Measurements from ENCODE around the gene FCER1G.

FCER1G gene

GRCh38 chr1:161201836-161202712, 13.0 kb upstream of the FCER1G start, which contains the start of gene NDUFS2:
Gene NDUFS2 (plus strand): TSS chr1:161202367. CDS start chr1:161202386, 19 bp downstream.
- Histone ChIP-seq H3K36me3 (ENCODE audit: insufficient read depth, low read length) (peaks cover 39% of the 10 kb centered on the region), H3K9ac (ENCODE audit: insufficient read length) (peak within 1 kb of the TSS; percentile 98), H3K9me3 (ENCODE audit: low read depth, low read length) (no peaks in the 10 kb centered on the region), H3K27ac (peak within 1 kb of the TSS; percentile 99), H3K4me3 (peak within 1 kb of the TSS; percentile 91)
- peak; percentile 95 for DNase-seq (ENCODE audit: low read depth, low spot score)
- peak; percentile 87 for TF ChIP-seq POLR2AphosphoS5 (IDR thresholded peaks at IDR 0.05; ENCODE audit: borderline replicate concordance, low read depth, low read length)
- peak; percentile 99 for TF ChIP-seq FOXP2 (optimal IDR thresholded peaks at IDR 0.05; ENCODE audit: control extremely low read depth, extremely low read length, insufficient read depth)
- no peak for TF ChIP-seq EZH2 (IDR thresholded peaks at IDR 0.05)

DNA sequence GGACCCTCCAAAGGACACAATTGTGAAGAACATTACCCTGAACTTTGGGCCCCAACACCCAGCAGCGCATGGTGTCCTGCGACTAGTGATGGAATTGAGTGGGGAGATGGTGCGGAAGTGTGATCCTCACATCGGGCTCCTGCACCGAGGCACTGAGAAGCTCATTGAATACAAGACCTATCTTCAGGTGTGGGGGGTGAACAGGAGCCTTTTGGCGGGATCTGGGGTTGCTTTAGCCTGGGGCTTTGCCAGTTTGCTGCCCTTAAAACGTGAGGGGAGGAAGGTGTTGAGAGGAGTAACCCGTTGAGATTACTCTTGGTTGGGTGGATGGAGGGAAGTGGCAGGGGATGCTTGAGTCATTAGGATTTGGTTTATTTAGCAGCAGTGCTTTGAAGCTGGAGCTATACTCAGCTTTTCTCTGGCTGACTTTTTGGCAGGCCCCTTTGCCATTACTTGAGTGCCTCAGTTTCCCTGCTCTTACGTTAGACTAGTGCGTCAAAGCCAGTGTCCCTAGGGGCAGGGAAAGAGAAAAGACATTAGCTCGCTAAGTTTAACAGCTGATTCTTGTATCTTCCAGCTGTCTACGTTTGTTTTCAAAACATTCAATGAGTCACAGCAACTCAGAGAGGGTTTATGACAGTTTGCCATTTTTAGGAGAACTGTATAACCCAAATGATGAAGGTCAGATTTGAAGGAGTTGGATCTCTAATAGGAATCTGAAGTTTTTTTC, 8.5 kb upstream of the FCER1G start:
- Histone ChIP-seq H3K4me3 (no peak overlapping the region), H3K9me3 (ENCODE audit: low read depth, low read length) (no peaks in the 10 kb centered on the region), H3K9ac (ENCODE audit: insufficient read length) (no peak overlapping the region), H3K27ac (no peak overlapping the region), H3K36me3 (ENCODE audit: insufficient read depth, low read length) (peaks cover 73% of the 10 kb centered on the region)
- TF ChIP-seq FOXP2 (optimal IDR thresholded peaks at IDR 0.05; ENCODE audit: control extremely low read depth, extremely low read length, insufficient read depth), result no peak
- TF ChIP-seq POLR2AphosphoS5 (IDR thresholded peaks at IDR 0.05; ENCODE audit: borderline replicate concordance, low read depth, low read length), result no peak
- TF ChIP-seq EZH2 (IDR thresholded peaks at IDR 0.05), result no peak
- no peak for DNase-seq (ENCODE audit: low read depth, low spot score)

GRCh38 chr1:161207173-161207572, 7.9 kb upstream of the FCER1G start:
- no peak for DNase-seq (ENCODE audit: low read depth, low spot score)
- H3K9ac ChIP-seq (ENCODE audit: insufficient read length), result no peak overlapping the region
- H3K9me3 ChIP-seq (ENCODE audit: low read depth, low read length), result no peaks in the 10 kb centered on the region
- H3K27ac ChIP-seq, result no peak overlapping the region
- no peak for TF ChIP-seq POLR2AphosphoS5 (IDR thresholded peaks at IDR 0.05; ENCODE audit: borderline replicate concordance, low read depth, low read length)
- no peak for TF ChIP-seq EZH2 (IDR thresholded peaks at IDR 0.05)
- no peak for TF ChIP-seq FOXP2 (optimal IDR thresholded peaks at IDR 0.05; ENCODE audit: control extremely low read depth, extremely low read length, insufficient read depth)
- peaks cover 79% of the 10 kb centered on the region for H3K36me3 ChIP-seq (ENCODE audit: insufficient read depth, low read length)
- no peak overlapping the region for H3K4me3 ChIP-seq

DNA sequence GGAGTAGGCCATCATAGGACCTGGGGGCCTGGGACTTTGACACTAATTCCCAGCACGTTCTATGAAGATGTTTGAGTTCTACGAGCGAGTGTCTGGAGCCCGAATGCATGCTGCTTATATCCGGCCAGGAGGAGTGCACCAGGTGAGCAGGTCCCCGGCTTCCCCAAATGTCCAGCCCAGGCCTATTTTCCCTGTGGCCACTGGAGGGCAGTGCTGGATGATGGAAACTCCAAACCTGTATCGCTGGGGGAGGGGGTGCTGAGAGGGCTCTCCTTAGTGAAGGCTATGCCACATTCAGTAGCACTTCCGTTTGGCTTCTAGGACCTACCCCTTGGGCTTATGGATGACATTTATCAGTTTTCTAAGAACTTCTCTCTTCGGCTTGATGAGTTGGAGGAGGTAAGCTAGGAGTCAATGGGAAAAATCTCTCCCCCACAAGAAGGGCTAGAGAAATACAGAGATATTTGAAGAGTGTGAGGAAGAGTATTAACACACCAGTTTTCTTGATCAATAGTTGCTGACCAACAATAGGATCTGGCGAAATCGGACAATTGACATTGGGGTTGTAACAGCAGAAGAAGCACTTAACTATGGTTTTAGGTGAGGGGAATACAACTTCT, 5.2 kb upstream of the FCER1G start:
- DNase-seq (ENCODE audit: low read depth, low spot score), result no peak
- TF ChIP-seq FOXP2 (optimal IDR thresholded peaks at IDR 0.05; ENCODE audit: control extremely low read depth, extremely low read length, insufficient read depth) (no peak), POLR2AphosphoS5 (IDR thresholded peaks at IDR 0.05; ENCODE audit: borderline replicate concordance, low read depth, low read length) (no peak), EZH2 (IDR thresholded peaks at IDR 0.05) (no peak)
- Histone ChIP-seq H3K9me3 (ENCODE audit: low read depth, low read length) (no peaks in the 10 kb centered on the region), H3K4me3 (no peak overlapping the region), H3K36me3 (ENCODE audit: insufficient read depth, low read length) (peaks cover 85% of the 10 kb centered on the region), H3K9ac (ENCODE audit: insufficient read length) (no peak overlapping the region), H3K27ac (no peak overlapping the region)

DNA sequence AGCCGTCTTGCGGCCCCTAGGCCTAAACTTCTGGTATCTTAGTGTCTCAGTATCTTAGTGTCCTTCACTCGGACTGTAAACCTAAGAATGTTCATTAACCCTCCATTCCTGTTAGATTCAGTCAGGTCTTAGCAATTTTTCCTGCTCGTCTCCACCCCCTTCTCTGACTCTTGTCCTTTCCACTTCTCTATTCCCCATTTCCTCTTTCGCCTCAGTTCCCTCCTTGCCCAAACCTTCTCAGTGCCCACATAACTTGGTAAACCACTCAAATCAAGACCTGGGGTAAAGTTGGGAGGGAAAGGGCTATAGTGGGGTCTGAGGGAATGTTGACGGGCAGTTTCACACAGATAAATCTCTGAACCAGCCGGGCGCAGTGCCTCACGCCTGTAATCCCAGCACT, 726 bp upstream of the FCER1G start:
- Histone ChIP-seq H3K27ac (no peak overlapping the region), H3K4me3 (no peak overlapping the region), H3K36me3 (ENCODE audit: insufficient read depth, low read length) (peaks cover 56% of the 10 kb centered on the region), H3K9me3 (ENCODE audit: low read depth, low read length) (no peaks in the 10 kb centered on the region), H3K9ac (ENCODE audit: insufficient read length) (no peak overlapping the region)
- TF ChIP-seq EZH2 (IDR thresholded peaks at IDR 0.05) (no peak), POLR2AphosphoS5 (IDR thresholded peaks at IDR 0.05; ENCODE audit: borderline replicate concordance, low read depth, low read length) (no peak), FOXP2 (optimal IDR thresholded peaks at IDR 0.05; ENCODE audit: control extremely low read depth, extremely low read length, insufficient read depth) (no peak)
- DNase-seq (ENCODE audit: low read depth, low spot score), result no peak

DNA sequence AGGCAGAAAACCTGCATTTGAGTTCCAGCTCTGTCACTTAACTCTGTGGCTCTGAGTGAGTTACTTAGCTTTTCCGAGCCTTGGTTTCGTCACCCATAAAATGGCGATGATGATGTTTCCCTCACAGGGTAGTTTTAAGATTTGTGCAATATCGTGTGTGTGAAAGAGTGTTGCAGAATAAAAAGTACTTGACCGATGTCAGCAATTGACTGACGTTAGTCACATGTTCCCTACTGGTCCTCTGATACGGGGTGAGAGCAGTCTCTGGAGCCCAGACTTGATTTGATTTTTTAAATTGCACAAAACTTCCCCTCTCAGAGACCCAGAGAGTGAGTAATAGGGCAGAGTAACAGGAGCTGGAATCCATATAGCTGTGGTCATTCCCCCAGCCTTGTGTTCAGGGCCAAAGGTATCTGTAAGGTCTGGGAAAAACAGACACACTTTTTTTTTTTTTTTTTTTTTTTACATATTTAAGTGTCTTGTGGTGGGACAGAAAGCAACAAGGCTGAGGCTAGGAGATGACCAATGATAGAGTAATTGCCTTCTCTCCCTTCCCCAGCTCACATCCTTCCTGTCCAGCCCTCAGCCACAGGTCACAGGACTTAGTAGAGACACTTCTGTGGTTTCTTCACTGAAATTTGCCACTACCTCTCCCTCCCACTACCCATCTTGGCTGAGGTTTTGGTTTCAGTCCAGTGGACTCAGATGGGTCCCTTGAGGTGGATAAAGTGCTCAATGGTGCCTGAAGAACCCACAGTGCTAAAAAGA, 2.0 kb downstream of the FCER1G start:
- Histone ChIP-seq H3K9me3 (ENCODE audit: low read depth, low read length) (no peaks in the 10 kb centered on the region), H3K9ac (ENCODE audit: insufficient read length) (no peak overlapping the region), H3K27ac (peak overlapping the region; percentile 44), H3K4me3 (no peak overlapping the region), H3K36me3 (ENCODE audit: insufficient read depth, low read length) (peaks cover 28% of the 10 kb centered on the region)
- TF ChIP-seq POLR2AphosphoS5 (IDR thresholded peaks at IDR 0.05; ENCODE audit: borderline replicate concordance, low read depth, low read length) (no peak), FOXP2 (optimal IDR thresholded peaks at IDR 0.05; ENCODE audit: control extremely low read depth, extremely low read length, insufficient read depth) (no peak), EZH2 (IDR thresholded peaks at IDR 0.05) (no peak)
- no peak for DNase-seq (ENCODE audit: low read depth, low spot score)

DNA sequence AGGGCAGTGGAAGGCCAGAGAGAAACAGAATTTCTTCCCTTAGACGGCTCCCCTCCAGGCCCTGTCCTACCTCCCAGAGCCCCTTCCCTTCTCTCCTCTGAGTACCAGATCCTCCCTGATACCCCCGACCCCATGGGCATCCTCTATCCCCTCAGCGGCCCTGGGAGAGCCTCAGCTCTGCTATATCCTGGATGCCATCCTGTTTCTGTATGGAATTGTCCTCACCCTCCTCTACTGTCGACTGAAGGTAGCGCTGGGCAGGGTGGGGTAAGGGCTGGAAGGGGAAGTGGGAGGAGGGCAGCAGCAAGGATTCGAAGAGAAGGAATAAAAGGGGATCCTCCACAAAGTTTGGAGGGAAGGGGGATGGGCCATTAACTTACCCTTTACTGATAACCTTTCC, 2.7 kb downstream of the FCER1G start:
- TF ChIP-seq EZH2 (IDR thresholded peaks at IDR 0.05) (no peak), POLR2AphosphoS5 (IDR thresholded peaks at IDR 0.05; ENCODE audit: borderline replicate concordance, low read depth, low read length) (no peak), FOXP2 (optimal IDR thresholded peaks at IDR 0.05; ENCODE audit: control extremely low read depth, extremely low read length, insufficient read depth) (no peak)
- peaks cover 22% of the 10 kb centered on the region for H3K36me3 ChIP-seq (ENCODE audit: insufficient read depth, low read length)
- no peak overlapping the region for H3K27ac ChIP-seq

More for the DNA sequence above, 2.7 kb downstream of the FCER1G start:
- no peaks in the 10 kb centered on the region for H3K9me3 ChIP-seq (ENCODE audit: low read depth, low read length)
- no peak overlapping the region for H3K9ac ChIP-seq (ENCODE audit: insufficient read length)
- H3K4me3 ChIP-seq, result no peak overlapping the region
- DNase-seq (ENCODE audit: low read depth, low spot score), result no peak
